ENCODE measurements around the gene DLG2.

DLG2 gene

GRCh38 chr11:84212468-84213390 is 1414.4 kb downstream of the DLG2 start:
- DNase-seq (ENCODE audit: low read depth): no peak

- DNase-seq (ENCODE audit: low read depth): no peak
Measured at GRCh38 chr11:84211896-84212295, 1415.2 kb downstream of the DLG2 start.

GRCh38 chr11:84194696-84195095 is 1432.4 kb downstream of the DLG2 start:
- DNase-seq (ENCODE audit: low read depth): no peak

- no peak for DNase-seq (ENCODE audit: low read depth)
Measured at GRCh38 chr11:84193706-84194105, 1433.4 kb downstream of the DLG2 start.

GRCh38 chr11:84188521-84188920 is 1438.6 kb downstream of the DLG2 start:
- DNase-seq (ENCODE audit: low read depth): no peak

GRCh38 chr11:84173078-84173477 is 1454.1 kb downstream of the DLG2 start:
- no peak for DNase-seq (ENCODE audit: low read depth)

- DNase-seq (ENCODE audit: low read depth): no peak
Measured at GRCh38 chr11:84165139-84165538, 1462.0 kb downstream of the DLG2 start.

GRCh38 chr11:84164728-84165127 is 1462.4 kb downstream of the DLG2 start:
- DNase-seq (ENCODE audit: low read depth): no peak

GRCh38 chr11:84163116-84163515 is 1464.0 kb downstream of the DLG2 start:
- no peak for DNase-seq (ENCODE audit: low read depth)

GRCh38 chr11:84157639-84158038 is 1469.5 kb downstream of the DLG2 start:
- DNase-seq (ENCODE audit: low read depth): no peak

GRCh38 chr11:84146826-84147225 is 1480.3 kb downstream of the DLG2 start:
- DNase-seq (ENCODE audit: low read depth): no peak

- DNase-seq (ENCODE audit: low read depth): no peak
Measured at GRCh38 chr11:84145616-84146185, 1481.4 kb downstream of the DLG2 start.

- no peak for DNase-seq (ENCODE audit: low read depth)
Measured at GRCh38 chr11:84144531-84144930, 1482.6 kb downstream of the DLG2 start.

GRCh38 chr11:84142411-84142810 is 1484.7 kb downstream of the DLG2 start:
- DNase-seq (ENCODE audit: low read depth): no peak

GRCh38 chr11:84140386-84141169 is 1486.6 kb downstream of the DLG2 start:
- no peak for DNase-seq (ENCODE audit: low read depth)

- DNase-seq (ENCODE audit: low read depth): no peak
Measured at GRCh38 chr11:84137960-84138359, 1489.2 kb downstream of the DLG2 start.

- DNase-seq (ENCODE audit: low read depth): no peak
Measured at GRCh38 chr11:84137505-84137904, 1489.6 kb downstream of the DLG2 start.

GRCh38 chr11:84136926-84137325 is 1490.2 kb downstream of the DLG2 start:
- DNase-seq (ENCODE audit: low read depth): peak; percentile 58

- no peak for DNase-seq (ENCODE audit: low read depth)
Measured at GRCh38 chr11:84130646-84131427, 1496.3 kb downstream of the DLG2 start.

- DNase-seq (ENCODE audit: low read depth): no peak
Measured at GRCh38 chr11:84129961-84130576, 1497.1 kb downstream of the DLG2 start.

GRCh38 chr11:84128840-84129239 is 1498.3 kb downstream of the DLG2 start:
- DNase-seq (ENCODE audit: low read depth): no peak

All from stromal cell of bone marrow (primary cell).